HG02943 (cell line): Measurements from ENCODE around the gene TEN1.
"Not testable (repeated sequence)": the region's sequence is repeated elsewhere in the genome, so short reads cannot be mapped to it uniquely, and the experiment has no call there.

ENCODE experiments used
- ATAC-seq: cut with Tn5 transposase; IDR thresholded peaks from one replicate; pipeline ENCODE4 v1.9.1; 2021; ENCODE audit warnings: mild to moderate bottlenecking, low read depth, moderate library complexity; ENCODE audit not compliant: unreplicated experiment

The TEN1 gene

GRCh38 chr17:75978938-75979704 is at the start of gene TEN1, which contains the start of gene ACOX1:
TSS of gene TEN1 (plus strand) at chr17:75979240. CDS start at chr17:75986193, 6,953 bp downstream.
TSS of gene ACOX1 (minus strand) at chr17:75979166. CDS start at chr17:75979073, 93 bp downstream.
- peak; percentile 85 for ATAC-seq

GRCh38 chr17:75931062-75931461 is 48.0 kb upstream of the TEN1 start:
- no peak for ATAC-seq

GRCh38 chr17:75932852-75933251 is 46.2 kb upstream of the TEN1 start:
- no peak for ATAC-seq

GRCh38 chr17:75933808-75934207 is 45.2 kb upstream of the TEN1 start:
- ATAC-seq = no peak

- no peak for ATAC-seq
These were observed 41.4 kb upstream of the TEN1 start for GRCh38 chr17:75937652-75938051.

- peak; percentile 85 for ATAC-seq
These were observed 38.2 kb upstream of the TEN1 start, which contains the start of gene FBF1 for GRCh38 chr17:75940727-75941441. TSS of gene FBF1 (minus strand) at chr17:75941042. CDS start at chr17:75938149, 2,893 bp downstream.

GRCh38 chr17:75941442-75941819 is 37.6 kb upstream of the TEN1 start:
- ATAC-seq = no peak

GRCh38 chr17:75942473-75942872 is 36.6 kb upstream of the TEN1 start:
- ATAC-seq = no peak

GRCh38 chr17:75943491-75943890 is 35.5 kb upstream of the TEN1 start:
- ATAC-seq = no peak

- ATAC-seq = no peak
These were observed 33.8 kb upstream of the TEN1 start for GRCh38 chr17:75945211-75945610.

- no peak for ATAC-seq
These were observed 28.6 kb upstream of the TEN1 start for GRCh38 chr17:75950421-75950820.

GRCh38 chr17:75950855-75951554 is 28.0 kb upstream of the TEN1 start:
- no peak for ATAC-seq

GRCh38 chr17:75959051-75959838 is 19.8 kb upstream of the TEN1 start:
- no peak for ATAC-seq

GRCh38 chr17:75959839-75960511 is 19.1 kb upstream of the TEN1 start:
- ATAC-seq = no peak

- ATAC-seq = no peak
These were observed 13.6 kb upstream of the TEN1 start for GRCh38 chr17:75965468-75965867.

GRCh38 chr17:75969044-75969443 is 10.0 kb upstream of the TEN1 start:
- not testable (repeated sequence) for ATAC-seq

- ATAC-seq = no peak
These were observed 9.0 kb upstream of the TEN1 start for GRCh38 chr17:75970011-75970523.

GRCh38 chr17:75970626-75971025 is 8.4 kb upstream of the TEN1 start:
- no peak for ATAC-seq

- ATAC-seq = not testable (repeated sequence)
These were observed 3.9 kb upstream of the TEN1 start for GRCh38 chr17:75975187-75975586.
